Measurements from ENCODE around the gene SKP1. TPM values are rescaled to one million over a fixed set of nuclear protein-coding genes. Genes with fewer than 3 reads are reported as not detected.

SKP1 gene
- total and polyA plus RNA-seq, 9 of the 15 experiments (the other 6 are each of a cell fraction or from before 2014, with no cell fraction given): 301 to 2,109 (median 639) TPM

DNA sequence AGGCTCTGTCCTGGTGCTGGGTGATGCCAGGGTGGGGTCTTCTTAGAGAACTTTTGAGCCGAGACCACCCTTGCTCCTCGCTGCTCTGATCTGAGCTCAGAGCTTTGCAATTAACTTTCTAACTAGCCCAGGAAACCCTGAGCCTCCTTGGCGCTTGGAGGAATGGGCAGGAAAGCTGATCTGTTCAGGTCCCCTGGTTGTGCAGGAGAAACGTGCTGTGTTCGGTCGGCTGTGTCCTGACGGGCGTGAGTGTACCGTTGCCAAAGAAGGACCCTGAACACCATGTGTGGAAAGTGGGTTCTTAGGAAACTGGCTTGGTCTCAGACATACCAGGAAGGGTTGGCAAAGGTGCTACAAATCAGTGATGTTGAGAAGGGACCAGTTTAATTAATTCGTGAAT lies 60.5 kb downstream of the SKP1 start (continued):
- TF ChIP-seq ZBTB49 (CRISPR knock-in tag; IDR thresholded peaks at IDR 0.05; ENCODE audit: borderline replicate concordance) (no peak), GTF2B (IDR thresholded peaks at IDR 0.05; ENCODE audit: extremely low read depth, insufficient read length) (no peak), IFI16 (CRISPR knock-in tag; IDR thresholded peaks at IDR 0.05) (no peak), NCOA2 (IDR thresholded peaks at IDR 0.05; ENCODE audit: partially characterized antibody in 2 of 2) (no peak), BDP1 (IDR thresholded peaks at IDR 0.05; ENCODE audit: insufficient read depth, insufficient read length) (no peak), SAP30 (IDR thresholded peaks at IDR 0.05; ENCODE audit: borderline replicate concordance, insufficient read depth, low read depth, low read length, poor library complexity, severe bottlenecking) (no peak), MAX (CRISPR knock-in tag; IDR thresholded peaks at IDR 0.05) (no peak), CBX2 (IDR thresholded peaks at IDR 0.05; ENCODE audit: insufficient read depth, low read length, poor library complexity, severe bottlenecking) (no peak), ZNF740 (CRISPR knock-in tag; IDR thresholded peaks at IDR 0.05) (no peak), ZNF740 (tag; IDR thresholded peaks at IDR 0.05) (no peak)
- TF ChIP-seq, protein P1, sequence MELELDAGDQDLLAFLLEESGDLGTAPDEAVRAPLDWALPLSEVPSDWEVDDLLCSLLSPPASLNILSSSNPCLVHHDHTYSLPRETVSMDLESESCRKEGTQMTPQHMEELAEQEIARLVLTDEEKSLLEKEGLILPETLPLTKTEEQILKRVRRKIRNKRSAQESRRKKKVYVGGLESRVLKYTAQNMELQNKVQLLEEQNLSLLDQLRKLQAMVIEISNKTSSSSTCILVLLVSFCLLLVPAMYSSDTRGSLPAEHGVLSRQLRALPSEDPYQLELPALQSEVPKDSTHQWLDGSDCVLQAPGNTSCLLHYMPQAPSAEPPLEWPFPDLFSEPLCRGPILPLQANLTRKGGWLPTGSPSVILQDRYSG (tag; conservative IDR thresholded peaks at IDR 0.05; ENCODE audit: low read depth): no peak

All from K562 (cell line).